A549 treated with Hydrocortisone at 1 μM for 4 hours (cell line): ENCODE data around the gene TNP1. TPM values are rescaled to one million over a fixed set of nuclear protein-coding genes. Genes with fewer than 3 reads are reported as not detected.

Source experiments
- total RNA-seq: library from RNA; stranded (reverse); fragments of 200-300 nt; extraction: Qiagen RNA extraction; gene quantifications from 5 replicates; pipeline ENCODE4 v1.2.3, GENCODE V29; 2022

The TNP1 gene, protein sequence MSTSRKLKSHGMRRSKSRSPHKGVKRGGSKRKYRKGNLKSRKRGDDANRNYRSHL
- total RNA-seq: not detected in 5 replicates

DNA sequence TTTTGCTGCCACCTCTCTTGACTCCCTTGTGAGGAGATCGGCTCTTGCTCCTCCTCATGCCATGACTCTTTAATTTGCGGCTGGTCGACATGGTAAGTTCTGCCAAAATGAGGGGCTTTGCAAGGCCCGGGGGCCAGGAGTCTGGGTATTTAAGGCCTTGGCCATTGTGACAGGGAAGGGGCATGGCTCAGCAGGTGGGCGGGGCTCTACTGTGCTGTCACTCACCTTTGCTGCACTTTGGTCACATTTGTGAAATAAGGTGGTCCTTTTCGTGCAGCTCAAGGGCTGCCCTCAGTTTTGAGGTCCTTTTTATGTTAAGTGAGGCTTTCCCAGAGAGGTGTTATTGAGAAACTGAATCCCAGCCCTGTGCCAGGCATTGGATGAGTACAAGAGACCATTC, at the start of gene TNP1:
TSS of gene TNP1 (minus strand) at position 121 of the 400 bp plus-strand sequence. CDS start at position 91, 30 bp downstream.

Other genes with a start within 250 kb of the TNP1 start
- gene IGFBP2, start 226.6 kb downstream of the TNP1 start, total RNA-seq: 64.8 to 96.2 TPM (median 86.6 TPM) in 5 replicates
- gene IGFBP5, start 164.5 kb downstream of the TNP1 start, total RNA-seq: 0.14 to 0.17 TPM (median 0.17 TPM) in 5 replicates